Loucy (cell line): Measurements from ENCODE around the gene EVC.

ENCODE experiments used
- EZH2phosphoT487 ChIP-seq: fragments of 200-600 bp; IDR thresholded peaks from 2 replicates; pipeline ENCODE4 v1.6.1; 2018; ENCODE audit warnings: antibody characterized with exemption, mild to moderate bottlenecking, moderate library complexity, borderline replicate concordance
- TF ChIP-seq, protein P1 (sequence below): fragments of 200-600 bp; sonication (generic); conservative IDR thresholded peaks from 2 replicates; pipeline ENCODE4 v1.5.1; 2014; ENCODE audit warnings: mild to moderate bottlenecking, antibody characterized with exemption, low read length

GRCh38 chr4:5783486-5783885, 72.5 kb downstream of the EVC start:
- TF ChIP-seq, protein P1, sequence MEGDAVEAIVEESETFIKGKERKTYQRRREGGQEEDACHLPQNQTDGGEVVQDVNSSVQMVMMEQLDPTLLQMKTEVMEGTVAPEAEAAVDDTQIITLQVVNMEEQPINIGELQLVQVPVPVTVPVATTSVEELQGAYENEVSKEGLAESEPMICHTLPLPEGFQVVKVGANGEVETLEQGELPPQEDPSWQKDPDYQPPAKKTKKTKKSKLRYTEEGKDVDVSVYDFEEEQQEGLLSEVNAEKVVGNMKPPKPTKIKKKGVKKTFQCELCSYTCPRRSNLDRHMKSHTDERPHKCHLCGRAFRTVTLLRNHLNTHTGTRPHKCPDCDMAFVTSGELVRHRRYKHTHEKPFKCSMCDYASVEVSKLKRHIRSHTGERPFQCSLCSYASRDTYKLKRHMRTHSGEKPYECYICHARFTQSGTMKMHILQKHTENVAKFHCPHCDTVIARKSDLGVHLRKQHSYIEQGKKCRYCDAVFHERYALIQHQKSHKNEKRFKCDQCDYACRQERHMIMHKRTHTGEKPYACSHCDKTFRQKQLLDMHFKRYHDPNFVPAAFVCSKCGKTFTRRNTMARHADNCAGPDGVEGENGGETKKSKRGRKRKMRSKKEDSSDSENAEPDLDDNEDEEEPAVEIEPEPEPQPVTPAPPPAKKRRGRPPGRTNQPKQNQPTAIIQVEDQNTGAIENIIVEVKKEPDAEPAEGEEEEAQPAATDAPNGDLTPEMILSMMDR = no peak
- TF ChIP-seq EZH2phosphoT487 = no peak
